CD4-positive, alpha-beta memory T cell (primary cell): ENCODE results near the gene MED4. TPM values are rescaled to one million over a fixed set of nuclear protein-coding genes. Genes with fewer than 3 reads are reported as not detected.

Experiments
- CTCF ChIA-PET: fragments of 350-600 bp; sonication (Branson Sonifier 250); formaldehyde crosslinking; loops from one replicate; lab custom pipeline; 2021; ENCODE audit warnings: inconsistent platforms; ENCODE audit not compliant: partially characterized antibody; lab: Charles Lee
- POLR2A ChIA-PET: fragments of 350-600 bp; sonication (Branson Sonifier 250); formaldehyde crosslinking; loops from one replicate; lab custom pipeline; 2021; ENCODE audit not compliant: partially characterized antibody; lab: Charles Lee
- DNase-seq, 5 donors: peaks; one replicate each; pipeline versions ENCODE4 v3.0.0 to v3.0.0-alpha.2; 2020 to 2022; ENCODE audit warnings: mixed read lengths in 1 of 5
- H3K27ac ChIP-seq: one replicate; pipeline ENCODE4 v1.7.0; 2013; ENCODE audit warnings: low read depth, low read length
- H3K27me3 ChIP-seq: 2 replicates; pipeline ENCODE4 v1.7.0; 2013; ENCODE audit warnings: mild to moderate bottlenecking, low read length, moderate library complexity; ENCODE audit not compliant: insufficient read depth
- H3K36me3 ChIP-seq: 2 replicates; pipeline ENCODE4 v1.7.0; 2013; ENCODE audit warnings: mild to moderate bottlenecking, low read length, moderate library complexity; ENCODE audit not compliant: insufficient read depth
- H3K4me1 ChIP-seq: 2 replicates; pipeline ENCODE4 v1.7.0; 2013; ENCODE audit warnings: mild to moderate bottlenecking, low read length, moderate library complexity; ENCODE audit not compliant: insufficient read depth
- H3K4me3 ChIP-seq, 2 donors: one replicate each; pipeline ENCODE4 v1.7.0; 2013; ENCODE audit warnings: low read length in 2 of 2, mild to moderate bottlenecking in 1 of 2
- H3K9me3 ChIP-seq, 2 donors: one replicate each; pipeline ENCODE4 v1.7.0; 2013; ENCODE audit warnings: low read length in 2 of 2, control low read depth in 1 of 2; ENCODE audit not compliant: control insufficient read depth in 1 of 2
- H3K27ac Mint-ChIP-seq, 7 donors: one replicate each; pipeline ENCODE4 v1.8.0; 2020 to 2021; ENCODE audit warnings: mixed read lengths in 7 of 7, mild to moderate bottlenecking in 6 of 7, inconsistent platforms in 3 of 7, moderate library complexity in 3 of 7
- H3K27me3 Mint-ChIP-seq, 2 donors: one replicate each; pipeline ENCODE4 v1.8.0; 2020 to 2021; ENCODE audit warnings: mixed read lengths in 2 of 2
- H3K36me3 Mint-ChIP-seq, 2 donors: one replicate each; pipeline ENCODE4 v1.8.0; 2020 to 2021; ENCODE audit warnings: mixed read lengths in 2 of 2, inconsistent platforms in 1 of 2, mild to moderate bottlenecking in 1 of 2
- H3K4me1 Mint-ChIP-seq, 4 donors: one replicate each; pipeline ENCODE4 v1.8.0; 2020 to 2021; ENCODE audit warnings: mixed read lengths in 4 of 4, mild to moderate bottlenecking in 1 of 4
- H3K4me3 Mint-ChIP-seq, 8 donors: one replicate each; pipeline ENCODE4 v1.8.0; 2020 to 2021; ENCODE audit warnings: mixed read lengths in 8 of 8, mild to moderate bottlenecking in 7 of 8, moderate library complexity in 6 of 8, inconsistent platforms in 3 of 8
- H3K9me3 Mint-ChIP-seq, 8 donors: one replicate each; pipeline ENCODE4 v1.8.0; 2020 to 2021; ENCODE audit warnings: mixed read lengths in 8 of 8, mild to moderate bottlenecking in 5 of 8, inconsistent platforms in 3 of 8, moderate library complexity in 1 of 8
- intact Hi-C: fragments of 100-400 bp; cut with micrococcal nuclease; formaldehyde crosslinking; loops from one replicate; pipeline ENCODE4 v1.15.1; 2023
- polyA plus RNA-seq, 2 donors: library from polyadenylated mRNA; unstranded; fragments of 300-500 nt; fragmentation: Illumina TruSeq; gene quantifications; one replicate each; pipeline ENCODE4 v1.2.3, GENCODE V29; 2021
- total RNA-seq, 2 experiments: library from RNA; stranded (reverse); gene quantifications; one replicate each; pipeline ENCODE4 v1.2.3, GENCODE V29; 2021

MED4 gene
- total and polyA plus RNA-seq, 4 experiments from 2014 or later, result 50.6 to 132 (median 71.2) TPM

DNA sequence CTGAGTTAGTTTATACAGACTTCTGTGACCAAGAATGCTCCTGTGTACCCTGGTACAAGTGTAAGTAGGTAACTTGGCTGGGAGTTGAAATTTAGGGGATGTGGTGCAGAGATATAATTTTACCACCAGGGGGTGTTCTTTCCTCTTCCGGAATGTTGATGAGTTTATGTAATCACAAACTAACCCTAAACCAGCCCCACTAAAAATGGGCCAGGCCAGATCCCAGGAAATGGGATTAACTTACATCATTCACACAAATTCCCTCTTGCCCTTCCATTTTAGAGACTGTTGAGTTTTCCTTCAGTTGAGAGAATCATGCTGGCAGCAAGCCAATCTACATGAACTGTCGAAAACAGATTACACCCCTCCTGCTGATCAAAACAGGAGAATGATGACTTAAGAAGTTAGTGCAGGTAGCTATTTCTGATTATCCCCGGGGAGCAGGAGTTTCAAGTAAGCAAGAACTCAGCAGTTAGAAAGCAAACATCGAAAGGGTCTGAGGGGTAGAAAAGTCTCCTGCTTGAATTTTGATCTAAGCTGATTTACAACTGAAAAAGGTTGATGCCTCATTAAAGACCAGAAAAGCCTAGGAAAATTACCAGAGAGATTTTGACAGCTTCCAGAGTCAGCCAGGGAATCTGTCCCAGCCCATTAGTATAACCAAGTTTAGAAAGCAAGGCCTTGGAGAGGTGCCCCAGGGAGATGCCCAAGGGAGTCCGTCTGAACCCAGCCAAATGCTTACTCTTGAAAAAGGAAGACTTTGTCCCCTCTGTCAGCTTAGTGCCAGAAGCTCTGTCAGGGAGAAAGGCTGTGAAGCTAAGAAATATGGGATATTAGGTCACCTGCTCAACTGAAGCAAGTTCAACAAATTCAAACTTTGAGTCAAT is 32.3 kb upstream of the MED4 start:
- Histone ChIP-seq H3K27me3 (no peaks in the 10 kb centered on the region), H3K36me3 (no peaks in the 10 kb centered on the region), H3K9me3 (no peaks in the 10 kb centered on the region), H3K4me3 (no peak overlapping the region), H3K4me1 (peaks cover 13% of the 10 kb centered on the region), H3K27ac (peak overlapping the region; percentile 42)
- DNase-seq, result peak; percentile 50 to 80 (median 79)
- H3K27me3 Mint-ChIP-seq, result no peaks in the 10 kb centered on the region
- ChIA-PET CTCF (interaction anchor here (0.7 to 5.5 kb wide), 35 partner anchors 8 to 642 kb away, joined by 3 to 47 read pairs (median 5); partner anchors contain the start of genes ITM2B and MED4), POLR2A (interaction anchor here (0.6 to 3.0 kb wide), 23 partner anchors 9 to 453 kb away, joined by 3 to 92 read pairs (median 5); partner anchors contain the start of genes ITM2B, RB1 and RCBTB2)
- intact Hi-C loops, result loop anchor here (1.0 kb wide), 9 partner anchors 29 to 642 kb away; partner anchors contain the start of genes ITM2B, MED4 and RB1
- H3K27ac Mint-ChIP-seq, result peak overlapping the region; percentile 87 to 96 (median 90)
- peaks cover 19 to 31% (median 22%) of the 10 kb centered on the region in 4 donors for H3K4me1 Mint-ChIP-seq
- no peaks in the 10 kb centered on the region for H3K36me3 Mint-ChIP-seq
- H3K4me3 Mint-ChIP-seq, result peak overlapping the region; percentile 30 to 75 (median 60)
- H3K9me3 Mint-ChIP-seq, result no peaks in the 10 kb centered on the region

DNA sequence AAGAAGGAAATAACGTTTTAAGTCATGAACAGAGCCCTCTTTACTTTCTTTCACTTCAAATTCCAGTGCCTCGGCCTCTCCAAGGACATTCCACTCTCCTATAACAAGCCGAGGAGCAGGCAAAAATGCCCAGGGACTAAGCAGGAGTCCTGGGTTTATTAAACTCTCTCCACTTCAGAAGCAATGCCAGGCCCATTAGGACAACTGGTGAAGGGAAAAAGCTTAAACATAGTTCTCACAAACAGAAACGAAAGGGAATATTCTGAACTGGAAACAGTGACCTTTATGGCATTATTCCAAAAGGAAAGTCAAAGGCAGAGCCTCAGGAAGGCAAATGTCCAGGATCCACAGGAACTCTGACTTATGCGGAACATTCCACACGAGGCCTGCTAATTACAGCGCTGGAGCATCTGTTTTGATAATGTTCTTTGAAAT is 30.9 kb upstream of the MED4 start:
- DNase-seq, result no peak
- ChIA-PET CTCF (interaction anchor here (0.9 to 5.5 kb wide), 10 partner anchors 14 to 455 kb away, joined by 4 to 47 read pairs (median 18); partner anchors contain the start of gene ITM2B), POLR2A (interaction anchor here (1.7 to 3.0 kb wide), 5 partner anchors 29 to 140 kb away, joined by 4 to 92 read pairs (median 9); partner anchors contain the start of gene ITM2B)
- Mint-ChIP-seq H3K27ac (peak overlapping the region in 2 of 7 donors; percentile 3 to 25), H3K4me3 (no peak overlapping the region), H3K9me3 (no peaks in the 10 kb centered on the region), H3K27me3 (no peaks in the 10 kb centered on the region), H3K36me3 (no peaks in the 10 kb centered on the region), H3K4me1 (peaks cover 19 to 31% (median 22%) of the 10 kb centered on the region in 4 donors)
- no peaks in the 10 kb centered on the region for H3K36me3 ChIP-seq
- intact Hi-C loops, result no loop called here
- no peak overlapping the region for H3K4me3 ChIP-seq
- H3K27me3 ChIP-seq, result no peaks in the 10 kb centered on the region
- peaks cover 13% of the 10 kb centered on the region for H3K4me1 ChIP-seq
- no peaks in the 10 kb centered on the region for H3K9me3 ChIP-seq
- no peak overlapping the region for H3K27ac ChIP-seq

DNA sequence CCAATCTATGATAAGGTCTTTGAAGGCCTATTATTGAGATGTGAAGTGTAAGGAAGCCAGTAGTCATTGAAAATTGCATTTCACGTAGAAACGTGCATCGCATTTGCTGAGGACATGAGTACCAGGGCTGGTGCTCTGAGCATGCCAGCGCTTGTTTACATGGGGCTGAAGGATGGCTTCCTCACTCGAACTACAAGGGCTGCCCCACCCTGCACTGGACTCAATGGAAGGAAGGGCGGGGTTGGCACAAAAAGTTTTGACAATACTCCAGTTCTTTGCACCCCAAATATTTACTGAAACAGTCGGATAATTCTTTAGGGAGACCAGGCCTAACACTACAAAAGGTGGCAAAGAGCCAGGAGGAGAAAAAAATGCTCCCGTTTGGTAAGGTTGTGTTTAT is 28.9 kb upstream of the MED4 start:
- Mint-ChIP-seq H3K9me3 (no peaks in the 10 kb centered on the region), H3K4me1 (peaks cover 13 to 20% (median 14%) of the 10 kb centered on the region in 4 donors), H3K4me3 (no peak overlapping the region), H3K27ac (no peak overlapping the region), H3K36me3 (no peaks in the 10 kb centered on the region), H3K27me3 (no peaks in the 10 kb centered on the region)
- peaks cover 13% of the 10 kb centered on the region for H3K4me1 ChIP-seq
- CTCF ChIA-PET, result interaction anchor here (1.3 to 5.5 kb wide), 2 partner anchors 109 to 111 kb away, joined by 3 to 47 read pairs; partner anchors contain the start of gene ITM2B
- no peaks in the 10 kb centered on the region for H3K9me3 ChIP-seq
- DNase-seq, result no peak
- H3K27me3 ChIP-seq, result no peaks in the 10 kb centered on the region
- POLR2A ChIA-PET, result no interaction called here
- H3K36me3 ChIP-seq, result no peaks in the 10 kb centered on the region
- no peak overlapping the region for H3K4me3 ChIP-seq
- intact Hi-C loops, result no loop called here
- no peak overlapping the region for H3K27ac ChIP-seq

DNA sequence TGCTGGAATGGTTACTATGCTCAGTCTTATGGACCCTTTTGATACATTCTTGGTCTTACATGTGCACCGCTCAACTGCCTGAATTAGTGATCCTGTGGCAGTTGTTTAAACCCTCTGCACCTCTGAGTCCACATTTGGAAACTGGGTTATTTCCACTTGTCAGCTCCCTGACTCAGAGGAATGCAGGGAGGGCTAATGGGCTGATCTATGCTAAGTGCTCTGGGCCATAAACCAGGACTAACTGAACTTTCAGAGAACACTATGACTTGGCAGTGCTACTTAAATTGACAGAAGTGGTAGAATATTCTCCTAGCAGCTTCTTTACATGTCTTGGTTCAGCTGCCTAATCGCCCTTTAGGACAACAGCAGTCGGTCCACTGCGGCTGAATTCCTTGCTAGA is 26.8 kb upstream of the MED4 start:
- Histone ChIP-seq H3K27me3 (no peaks in the 10 kb centered on the region), H3K9me3 (no peaks in the 10 kb centered on the region), H3K36me3 (no peaks in the 10 kb centered on the region), H3K4me1 (peaks cover 2% of the 10 kb centered on the region), H3K27ac (no peak overlapping the region), H3K4me3 (no peak overlapping the region)
- H3K36me3 Mint-ChIP-seq, result no peaks in the 10 kb centered on the region
- H3K4me1 Mint-ChIP-seq, result peaks cover under 1 to 6% (median 3%) of the 10 kb centered on the region in 4 donors
- CTCF ChIA-PET, result no interaction called here
- H3K4me3 Mint-ChIP-seq, result no peak overlapping the region
- H3K9me3 Mint-ChIP-seq, result no peaks in the 10 kb centered on the region
- intact Hi-C loops, result no loop called here
- DNase-seq, result no peak
- POLR2A ChIA-PET, result no interaction called here
- H3K27ac Mint-ChIP-seq, result no peak overlapping the region
- peaks cover 0 to 2% of the 10 kb centered on the region in 2 donors for H3K27me3 Mint-ChIP-seq

DNA sequence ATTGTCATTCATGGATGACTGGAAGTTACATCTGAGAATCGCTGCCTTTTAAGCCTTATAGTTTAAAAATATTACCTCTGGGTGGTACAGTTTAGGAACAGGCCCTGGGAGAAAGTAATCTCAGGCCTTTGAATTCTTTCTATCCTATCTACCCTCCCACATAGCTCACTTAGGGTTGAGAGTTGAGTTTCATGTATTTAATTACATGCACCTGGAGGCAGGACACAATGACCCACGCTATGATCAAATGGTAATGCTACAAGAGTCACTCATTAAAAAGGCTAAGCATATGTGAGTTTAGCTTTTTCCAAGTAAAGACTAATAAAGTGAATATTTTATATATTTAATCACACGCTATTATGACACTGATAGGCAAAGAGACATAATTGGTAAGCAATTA is 25.3 kb upstream of the MED4 start:
- Mint-ChIP-seq H3K4me3 (no peak overlapping the region), H3K27me3 (peaks cover 2 to 5% of the 10 kb centered on the region in 2 donors), H3K36me3 (no peaks in the 10 kb centered on the region), H3K27ac (no peak overlapping the region), H3K4me1 (peaks cover 0 to 2% (median under 1%) of the 10 kb centered on the region in 4 donors), H3K9me3 (no peaks in the 10 kb centered on the region)
- intact Hi-C loops, result no loop called here
- H3K4me1 ChIP-seq, result no peaks in the 10 kb centered on the region
- ChIA-PET CTCF (interaction anchor here (1.0 kb wide), 1 partner anchor 26 kb away, joined by 3 read pairs; the partner anchor contains the start of gene MED4), POLR2A (interaction anchor here (1.1 kb wide), 1 partner anchor 147 kb away, joined by 3 read pairs; no protein-coding TSS in a partner anchor)
- no peaks in the 10 kb centered on the region for H3K36me3 ChIP-seq
- no peak for DNase-seq
- H3K27ac ChIP-seq, result no peak overlapping the region
- no peak overlapping the region for H3K4me3 ChIP-seq
- H3K9me3 ChIP-seq, result no peaks in the 10 kb centered on the region
- H3K27me3 ChIP-seq, result no peaks in the 10 kb centered on the region

DNA sequence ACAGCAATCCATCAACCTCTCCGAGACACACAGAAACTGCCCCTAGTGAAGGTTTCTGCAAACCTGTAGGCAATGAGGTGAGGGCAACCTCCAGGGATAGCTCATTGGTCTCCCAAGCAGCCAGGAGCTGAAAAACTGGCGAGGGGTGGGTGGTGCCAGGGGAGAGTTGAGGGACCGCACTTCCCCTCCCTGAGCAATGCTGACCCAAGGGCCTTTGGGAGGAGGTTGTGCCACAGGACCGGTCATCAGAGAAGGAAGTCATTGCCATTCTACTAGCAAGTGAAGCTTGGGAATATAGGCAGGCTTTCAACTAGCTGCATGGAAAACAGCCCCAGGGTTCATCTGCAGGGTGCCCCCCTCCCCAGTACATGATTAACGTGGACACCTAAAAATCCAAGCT is 23.1 kb upstream of the MED4 start:
- H3K36me3 Mint-ChIP-seq, result no peaks in the 10 kb centered on the region
- no peaks in the 10 kb centered on the region for H3K36me3 ChIP-seq
- H3K9me3 ChIP-seq, result no peaks in the 10 kb centered on the region
- no peaks in the 10 kb centered on the region for H3K9me3 Mint-ChIP-seq
- intact Hi-C loops, result no loop called here
- H3K4me1 Mint-ChIP-seq, result no peaks in the 10 kb centered on the region
- H3K27ac ChIP-seq, result no peak overlapping the region
- H3K27ac Mint-ChIP-seq, result no peak overlapping the region
- peaks cover 3 to 11% of the 10 kb centered on the region in 2 donors for H3K27me3 Mint-ChIP-seq
- no peak for DNase-seq
- no peaks in the 10 kb centered on the region for H3K4me1 ChIP-seq
- CTCF ChIA-PET, result interaction anchor here (1.3 to 1.6 kb wide), 2 partner anchors 24 to 651 kb away, joined by 3 read pairs; partner anchors contain the start of gene MED4
- POLR2A ChIA-PET, result interaction anchor here (1.2 kb wide), 1 partner anchor 9 kb away, joined by 6 read pairs; no protein-coding TSS in a partner anchor
- H3K4me3 ChIP-seq, result no peak overlapping the region
- no peak overlapping the region for H3K4me3 Mint-ChIP-seq
- no peaks in the 10 kb centered on the region for H3K27me3 ChIP-seq

DNA sequence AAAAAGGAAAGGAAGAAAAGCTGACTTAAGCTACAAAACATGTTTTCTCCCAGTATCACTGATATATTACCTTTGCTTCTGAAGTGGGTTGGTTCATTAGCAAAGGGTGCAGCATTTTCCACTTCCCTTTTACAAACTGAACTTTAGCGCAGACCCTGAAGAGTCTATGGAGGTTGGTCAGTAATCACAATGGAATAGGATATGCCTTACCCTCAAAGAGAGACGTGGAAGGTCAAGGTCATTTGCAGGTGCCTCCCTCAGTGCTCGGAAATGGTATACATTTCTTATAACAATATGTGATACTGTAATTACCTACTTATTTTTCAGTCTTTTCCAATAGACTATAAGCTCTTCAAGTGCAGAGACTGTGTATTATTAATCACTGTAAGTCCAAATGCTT is 21.9 kb upstream of the MED4 start:
- no peak overlapping the region for H3K27ac ChIP-seq
- Mint-ChIP-seq H3K9me3 (no peaks in the 10 kb centered on the region), H3K4me1 (no peaks in the 10 kb centered on the region), H3K4me3 (no peak overlapping the region), H3K36me3 (no peaks in the 10 kb centered on the region), H3K27ac (no peak overlapping the region), H3K27me3 (peaks cover 3 to 12% of the 10 kb centered on the region in 2 donors)
- no peaks in the 10 kb centered on the region for H3K36me3 ChIP-seq
- H3K4me3 ChIP-seq, result no peak overlapping the region
- intact Hi-C loops, result no loop called here
- CTCF ChIA-PET, result no interaction called here
- DNase-seq, result no peak
- POLR2A ChIA-PET, result no interaction called here
- H3K4me1 ChIP-seq, result no peaks in the 10 kb centered on the region
- H3K27me3 ChIP-seq, result no peaks in the 10 kb centered on the region
- no peaks in the 10 kb centered on the region for H3K9me3 ChIP-seq
